ENCODE data around the gene GPR183. TPM values are rescaled to one million over a fixed set of nuclear protein-coding genes. Genes with fewer than 3 reads are reported as not detected.

The GPR183 gene
- total and polyA plus RNA-seq, 10 of the 15 experiments (the other 5 are each of a cell fraction or from before 2014, with no cell fraction given) = 134 to 669 (median 225) TPM

GRCh38 chr13:99282264-99283231, 24.7 kb downstream of the GPR183 start (continued):
- TF ChIP-seq SUPT20H (IDR thresholded peaks at IDR 0.05; ENCODE audit: borderline replicate concordance, control insufficient read depth, low read depth, low read length) = no peak
- TF ChIP-seq FOXK2 (IDR thresholded peaks at IDR 0.05) = no peak
- TF ChIP-seq ZNF207 (IDR thresholded peaks at IDR 0.05; ENCODE audit: borderline replicate concordance) = no peak
- TF ChIP-seq BCL3 (IDR thresholded peaks at IDR 0.05; ENCODE audit: borderline replicate concordance, insufficient read depth, low read depth, low read length, poor library complexity, severe bottlenecking) = peak; percentile 64
- TF ChIP-seq TARDBP (IDR thresholded peaks at IDR 0.05; ENCODE audit: borderline replicate concordance) = no peak
- TF ChIP-seq SP1 (IDR thresholded peaks at IDR 0.05; ENCODE audit: low read depth, low read length) = no peak
- no peak for TF ChIP-seq E2F4 (IDR thresholded peaks at IDR 0.05; ENCODE audit: low read depth, low read length)
- TF ChIP-seq JUND (IDR thresholded peaks at IDR 0.05; ENCODE audit: low read depth, low read length) = no peak
- TF ChIP-seq ZSCAN29 (IDR thresholded peaks at IDR 0.05) = no peak
- TF ChIP-seq ATF2 (IDR thresholded peaks at IDR 0.05; ENCODE audit: low read length) = peak; percentile 92
- no peak for TF ChIP-seq NR2C1 (IDR thresholded peaks at IDR 0.05)
- TF ChIP-seq ETV6 (conservative IDR thresholded peaks at IDR 0.05 in 1 of 2, IDR thresholded peaks at IDR 0.05 in 1 of 2; ENCODE audit: borderline replicate concordance in 1 of 2, low read depth in 1 of 2) = no peak; a peak in 1 of 4 replicates
- TF ChIP-seq MTA3 (IDR thresholded peaks at IDR 0.05; ENCODE audit: borderline replicate concordance, low read length) = 0 out of 2 replicates have a peak, but pooled peaks have one; percentile 90
- TF ChIP-seq CBFB (IDR thresholded peaks at IDR 0.05; ENCODE audit: low read depth) = 0 out of 2 replicates have a peak, but pooled peaks have one; percentile 14

Measured in GM12878 (cell line).